HFFc6 (cell line): ENCODE results near the gene FANCB. TPM values are rescaled to one million over a fixed set of nuclear protein-coding genes. Genes with fewer than 3 reads are reported as not detected.

Experiments
- DNase-seq: peaks from one replicate; pipeline ENCODE4 v3.0.0-alpha.2; 2018
- H3K27ac Mint-ChIP-seq: 2 replicates; pipeline ENCODE4 v1.8.0; 2020; ENCODE audit warnings: mild to moderate bottlenecking, mixed read lengths
- H3K27me3 Mint-ChIP-seq: 2 replicates; pipeline ENCODE4 v1.8.0; 2021; ENCODE audit warnings: mild to moderate bottlenecking, moderate library complexity, mixed read lengths; ENCODE audit not compliant: insufficient read depth
- H3K36me3 Mint-ChIP-seq: 2 replicates; pipeline ENCODE4 v1.8.0; 2021; ENCODE audit warnings: low read depth, mixed read lengths
- H3K4me1 Mint-ChIP-seq: 2 replicates; pipeline ENCODE4 v1.8.0; 2020; ENCODE audit warnings: low read depth, mixed read lengths
- H3K4me3 Mint-ChIP-seq: 2 replicates; pipeline ENCODE4 v1.8.0; 2020; ENCODE audit warnings: mild to moderate bottlenecking, moderate library complexity, mixed read lengths
- H3K9me3 Mint-ChIP-seq: 2 replicates; pipeline ENCODE4 v1.8.0; 2020; ENCODE audit warnings: mild to moderate bottlenecking, mixed read lengths
- CTCF ChIP-seq: fragments of 200-600 bp; sonication (generic); IDR thresholded peaks from 2 replicates; pipeline ENCODE4 v1.5.0; 2021; ENCODE audit warnings: antibody characterized with exemption, mild to moderate bottlenecking
- total RNA-seq, 6 experiments: library from RNA; stranded (reverse); fragmentation: NEBNext Ultra II Directional; extraction: Animal tissue kit (Norgen Biotek cat#: 25700); gene quantifications; 2 replicates in 1 of 6; 3 replicates in 5 of 6; pipeline ENCODE4 v1.2.3, GENCODE V29; 2021

The FANCB gene
- total RNA-seq, 6 experiments from 2014 or later = 6.6 to 10.0 (median 8.7) TPM

GRCh38 chrX:14819769-14820168 lies 53.1 kb downstream of the FANCB start:
- H3K4me1 Mint-ChIP-seq = no peaks in the 10 kb centered on the region

GRCh38 chrX:14817571-14817970 lies 55.3 kb downstream of the FANCB start:
- peaks cover 13% of the 10 kb centered on the region for H3K36me3 Mint-ChIP-seq
- H3K27ac Mint-ChIP-seq = no peak overlapping the region
- H3K9me3 Mint-ChIP-seq = peaks cover 9% of the 10 kb centered on the region; the same call in 1 of the 2 replicates

More at GRCh38 chrX:14819769-14820168, 53.1 kb downstream of the FANCB start:
- TF ChIP-seq CTCF = no peak
- no peak for DNase-seq
- Mint-ChIP-seq H3K27ac (no peak overlapping the region), H3K36me3 (peaks cover 13% of the 10 kb centered on the region), H3K9me3 (peaks cover 9% of the 10 kb centered on the region; the same call in 1 of the 2 replicates), H3K4me3 (no peak overlapping the region), H3K27me3 (no peaks in the 10 kb centered on the region)

GRCh38 chrX:14802943-14803710 lies 69.7 kb downstream of the FANCB start:
- no peak for TF ChIP-seq CTCF
- Mint-ChIP-seq H3K27ac (peak overlapping the region; percentile 68), H3K27me3 (peaks cover 2% of the 10 kb centered on the region), H3K4me1 (peaks cover 46% of the 10 kb centered on the region), H3K36me3 (peaks cover 26% of the 10 kb centered on the region), H3K4me3 (no peak overlapping the region; the same call in 1 of the 2 replicates), H3K9me3 (peaks cover 4% of the 10 kb centered on the region; the same call in 1 of the 2 replicates)
- DNase-seq = peak; percentile 16

More at GRCh38 chrX:14817571-14817970, 55.3 kb downstream of the FANCB start:
- no peak overlapping the region for H3K4me3 Mint-ChIP-seq
- TF ChIP-seq CTCF = no peak
- H3K4me1 Mint-ChIP-seq = no peaks in the 10 kb centered on the region
- DNase-seq = no peak
- H3K27me3 Mint-ChIP-seq = no peaks in the 10 kb centered on the region

GRCh38 chrX:14801136-14801535 lies 71.7 kb downstream of the FANCB start:
- peak overlapping the region; percentile 68 for H3K27ac Mint-ChIP-seq

GRCh38 chrX:14798805-14799397 lies 74.0 kb downstream of the FANCB start:
- H3K4me3 Mint-ChIP-seq = no peak overlapping the region
- peaks cover 4% of the 10 kb centered on the region; the same call in 1 of the 2 replicates for H3K9me3 Mint-ChIP-seq
- no peak for DNase-seq
- TF ChIP-seq CTCF = no peak
- peaks cover 2% of the 10 kb centered on the region; the same call in 1 of the 2 replicates for H3K27me3 Mint-ChIP-seq
- no peak overlapping the region for H3K27ac Mint-ChIP-seq
- peaks cover 22% of the 10 kb centered on the region for H3K36me3 Mint-ChIP-seq
- H3K4me1 Mint-ChIP-seq = peaks cover 51% of the 10 kb centered on the region

More at GRCh38 chrX:14801136-14801535, 71.7 kb downstream of the FANCB start:
- H3K4me1 Mint-ChIP-seq = peaks cover 46% of the 10 kb centered on the region
- H3K4me3 Mint-ChIP-seq = peak overlapping the region; percentile 49
- DNase-seq = peak; percentile 51
- peaks cover 18% of the 10 kb centered on the region for H3K36me3 Mint-ChIP-seq
- H3K9me3 Mint-ChIP-seq = peaks cover 4% of the 10 kb centered on the region; the same call in 1 of the 2 replicates
- H3K27me3 Mint-ChIP-seq = peaks cover 2% of the 10 kb centered on the region; the same call in 1 of the 2 replicates
- TF ChIP-seq CTCF = no peak

Other genes with a start within 250 kb of the FANCB start
- 10 to 100 TPM; 22.0 to 28.2 (median 25.1) TPM for gene MOSPD2, start 352 bp upstream of the FANCB start, total RNA-seq